ENCODE results near the gene NUP62CL. TPM values are rescaled to one million over a fixed set of nuclear protein-coding genes. Genes with fewer than 3 reads are reported as not detected.

NUP62CL gene
- total and polyA plus RNA-seq, 4 donors: 0.97 to 6.8 (median 2.6) TPM

DNA sequence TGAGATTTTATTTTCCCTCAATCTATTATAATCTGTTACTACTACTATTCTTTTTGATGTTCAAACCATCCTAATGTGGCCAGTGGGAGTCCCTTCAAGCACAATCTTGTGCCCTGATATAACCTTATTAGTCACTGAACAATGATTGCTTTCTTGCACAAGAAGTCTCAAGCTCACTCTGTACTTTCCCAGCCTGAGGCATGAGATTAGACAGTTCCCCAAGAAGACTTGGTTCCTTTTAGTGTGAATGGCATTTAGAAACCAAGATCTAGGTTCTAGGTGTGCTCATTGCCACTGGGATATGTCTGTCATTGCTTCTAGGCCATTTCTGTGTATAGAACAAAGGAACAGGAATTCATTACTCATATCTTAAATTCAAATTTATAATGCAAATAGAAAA lies 59.6 kb downstream of the NUP62CL start:
- H3K36me3 ChIP-seq (ENCODE audit: control insufficient read depth in 4 of 4, insufficient read depth in 3 of 4, low read depth in 1 of 4, low read length in 3 of 4): no peaks in the 10 kb centered on the region
- TF ChIP-seq, protein P1, sequence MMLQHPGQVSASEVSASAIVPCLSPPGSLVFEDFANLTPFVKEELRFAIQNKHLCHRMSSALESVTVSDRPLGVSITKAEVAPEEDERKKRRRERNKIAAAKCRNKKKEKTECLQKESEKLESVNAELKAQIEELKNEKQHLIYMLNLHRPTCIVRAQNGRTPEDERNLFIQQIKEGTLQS (IDR thresholded peaks at IDR 0.05): no peak
- TF ChIP-seq EGR1 (IDR thresholded peaks at IDR 0.05; ENCODE audit: low read depth in 2 of 2) (no peak), HNF4A (conservative IDR thresholded peaks at IDR 0.05) (no peak), FOXA1 (IDR thresholded peaks at IDR 0.05) (no peak), TAF1 (conservative IDR thresholded peaks at IDR 0.05) (no peak), NR2F2 (IDR thresholded peaks at IDR 0.05) (no peak), CTCF (IDR thresholded peaks at IDR 0.05; ENCODE audit: low read depth, low read length, missing input control) (no peak), RAD21 (IDR thresholded peaks at IDR 0.05) (no peak), SP1 (IDR thresholded peaks at IDR 0.05) (no peak), JUND (IDR thresholded peaks at IDR 0.05) (no peak), REST (IDR thresholded peaks at IDR 0.05) (no peak), YY1 (IDR thresholded peaks at IDR 0.05) (no peak), GABPA (IDR thresholded peaks at IDR 0.05 in 1 of 2, conservative IDR thresholded peaks at IDR 0.05 in 1 of 2) (no peak), FOXA2 (IDR thresholded peaks at IDR 0.05) (no peak), RXRA (IDR thresholded peaks at IDR 0.05) (no peak), HNF4G (IDR thresholded peaks at IDR 0.05) (no peak)
- TF ChIP-seq, protein P2, sequence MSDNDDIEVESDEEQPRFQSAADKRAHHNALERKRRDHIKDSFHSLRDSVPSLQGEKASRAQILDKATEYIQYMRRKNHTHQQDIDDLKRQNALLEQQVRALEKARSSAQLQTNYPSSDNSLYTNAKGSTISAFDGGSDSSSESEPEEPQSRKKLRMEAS (IDR thresholded peaks at IDR 0.05): no peak
- H3K4me1 ChIP-seq (ENCODE audit: control insufficient read depth in 4 of 4, insufficient read depth in 4 of 4, low read length in 3 of 4): no peaks in the 10 kb centered on the region
- H3K4me3 ChIP-seq (ENCODE audit: low read depth in 1 of 3, low read length in 3 of 3): no peak overlapping the region
- no peak for DNase-seq (ENCODE audit: low spot score)
- no peak overlapping the region for H3K9ac ChIP-seq (ENCODE audit: low read depth in 1 of 2, low read length in 2 of 2)
- no peaks in the 10 kb centered on the region for H3K27me3 ChIP-seq (ENCODE audit: control insufficient read depth in 4 of 4, insufficient read depth in 4 of 4, low read length in 3 of 4)
- no peaks in the 10 kb centered on the region for H3K9me3 ChIP-seq (ENCODE audit: control insufficient read depth in 4 of 4, low read length in 3 of 4)
- no peak overlapping the region for H3K27ac ChIP-seq (ENCODE audit: low read depth in 1 of 2, low read length in 2 of 2)

- Histone ChIP-seq H3K9ac (ENCODE audit: low read depth in 1 of 2, low read length in 2 of 2) (no peak overlapping the region), H3K4me1 (ENCODE audit: control insufficient read depth in 4 of 4, insufficient read depth in 4 of 4, low read length in 3 of 4) (no peaks in the 10 kb centered on the region), H3K4me3 (ENCODE audit: low read depth in 1 of 3, low read length in 3 of 3) (no peak overlapping the region), H3K27me3 (ENCODE audit: control insufficient read depth in 4 of 4, insufficient read depth in 4 of 4, low read length in 3 of 4) (no peaks in the 10 kb centered on the region), H3K27ac (ENCODE audit: low read depth in 1 of 2, low read length in 2 of 2) (no peak overlapping the region), H3K36me3 (ENCODE audit: control insufficient read depth in 4 of 4, insufficient read depth in 3 of 4, low read depth in 1 of 4, low read length in 3 of 4) (no peaks in the 10 kb centered on the region), H3K9me3 (ENCODE audit: control insufficient read depth in 4 of 4, low read length in 3 of 4) (no peaks in the 10 kb centered on the region)
- TF ChIP-seq SP1 (IDR thresholded peaks at IDR 0.05) (no peak), HNF4A (conservative IDR thresholded peaks at IDR 0.05) (no peak), RXRA (IDR thresholded peaks at IDR 0.05) (no peak), RAD21 (IDR thresholded peaks at IDR 0.05) (no peak), HNF4G (IDR thresholded peaks at IDR 0.05) (no peak), CTCF (IDR thresholded peaks at IDR 0.05; ENCODE audit: low read depth, low read length, missing input control) (no peak), EGR1 (IDR thresholded peaks at IDR 0.05; ENCODE audit: low read depth in 2 of 2) (no peak), FOXA1 (IDR thresholded peaks at IDR 0.05) (no peak), FOXA2 (IDR thresholded peaks at IDR 0.05) (no peak), NR2F2 (IDR thresholded peaks at IDR 0.05) (no peak), REST (IDR thresholded peaks at IDR 0.05) (no peak), JUND (IDR thresholded peaks at IDR 0.05) (no peak)
- TF ChIP-seq, protein P1 (IDR thresholded peaks at IDR 0.05): no peak
- no peak for DNase-seq (ENCODE audit: low spot score)
- WGBS: 77% methylated on average over 1 of the region's 1 CpG
Measured at GRCh38 chrX:107135965-107136307, 70.3 kb downstream of the NUP62CL start.
